KG1 (cell line): ENCODE measurements around the gene CNOT4.
"Not testable (repeated sequence)": the region's sequence is repeated elsewhere in the genome, so short reads cannot be mapped to it uniquely, and the experiment has no call there.

ENCODE experiments used
- DNase-seq: peaks from one replicate; lab custom pipeline; 2025; lab: John Stamatoyannopoulos, UW

Gene CNOT4

DNA sequence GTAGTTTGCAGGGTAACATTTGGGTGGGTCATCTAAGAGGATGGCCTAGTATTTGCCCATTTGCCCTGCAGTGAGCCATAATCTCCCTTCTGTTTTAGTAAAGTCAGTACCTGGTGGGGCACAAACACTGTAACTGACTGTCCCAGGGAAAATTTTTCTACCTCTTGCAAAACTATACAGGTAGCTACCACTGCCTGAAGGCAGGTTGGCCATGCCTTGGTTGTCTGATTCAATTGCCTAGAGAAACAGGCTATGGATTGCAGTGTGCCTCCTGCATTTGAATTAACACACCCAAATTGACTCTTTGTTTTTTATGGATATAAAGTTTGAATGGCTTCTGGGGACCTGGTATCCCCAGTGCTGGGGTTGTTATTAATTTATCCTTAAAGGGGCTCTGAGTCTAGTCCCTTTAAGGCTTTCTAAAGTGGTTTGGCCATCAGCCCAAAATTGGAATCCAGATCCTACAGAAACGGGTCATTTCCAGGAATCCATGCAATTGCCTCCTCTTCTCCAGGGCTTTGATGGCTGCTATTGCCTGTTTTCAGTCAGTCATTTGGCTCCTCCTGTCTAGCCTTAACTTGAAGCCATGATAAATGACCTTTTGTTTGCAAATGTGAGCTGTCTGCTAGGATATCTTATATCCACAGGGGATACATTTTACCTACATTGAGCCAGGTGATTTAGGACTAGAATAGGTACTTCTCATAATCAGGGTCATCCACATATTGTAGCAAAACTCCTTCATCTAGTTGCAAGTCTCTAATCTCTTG lies 187.1 kb downstream of the CNOT4 start:
- no peak for DNase-seq

DNA sequence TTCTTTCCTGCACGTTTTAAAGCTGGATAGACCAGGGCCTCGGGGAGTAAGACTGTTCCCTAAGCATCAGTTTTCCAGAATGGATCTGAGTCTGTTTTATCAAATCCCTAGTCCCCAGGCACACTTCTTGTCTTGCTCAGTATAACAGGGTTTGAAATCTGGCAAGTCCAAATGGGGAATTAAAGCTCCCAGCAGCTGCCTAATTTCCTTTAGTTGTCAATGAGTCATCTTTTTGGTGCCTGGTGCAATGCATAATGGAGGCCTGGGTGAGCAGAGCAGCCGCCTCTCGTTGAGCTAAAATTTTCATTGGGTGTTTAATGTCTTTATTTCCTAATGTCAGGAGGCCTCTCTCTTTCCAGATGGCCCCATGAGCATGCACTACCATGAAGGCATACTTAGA lies 188.3 kb downstream of the CNOT4 start:
- no peak for DNase-seq

DNA sequence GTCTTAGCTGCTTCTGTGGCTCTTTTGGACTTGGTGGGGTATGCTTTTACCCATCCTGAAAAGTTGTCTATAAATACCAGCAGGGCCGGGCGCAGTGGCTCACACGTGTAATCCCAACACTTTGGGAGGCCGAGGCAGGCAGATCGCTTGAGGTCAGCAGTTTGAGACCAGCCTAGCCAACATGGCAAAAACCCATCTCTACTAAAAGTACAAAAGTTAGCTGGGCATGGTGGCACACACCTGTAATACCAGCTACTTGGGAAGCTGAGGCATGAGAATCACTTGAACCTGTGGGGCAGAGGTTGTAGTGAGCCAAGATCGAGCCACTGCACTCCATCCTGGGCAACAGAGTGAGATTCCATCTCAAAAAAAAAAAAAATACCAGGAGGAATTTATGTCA lies 188.9 kb downstream of the CNOT4 start:
- DNase-seq, result not testable (repeated sequence)

DNA sequence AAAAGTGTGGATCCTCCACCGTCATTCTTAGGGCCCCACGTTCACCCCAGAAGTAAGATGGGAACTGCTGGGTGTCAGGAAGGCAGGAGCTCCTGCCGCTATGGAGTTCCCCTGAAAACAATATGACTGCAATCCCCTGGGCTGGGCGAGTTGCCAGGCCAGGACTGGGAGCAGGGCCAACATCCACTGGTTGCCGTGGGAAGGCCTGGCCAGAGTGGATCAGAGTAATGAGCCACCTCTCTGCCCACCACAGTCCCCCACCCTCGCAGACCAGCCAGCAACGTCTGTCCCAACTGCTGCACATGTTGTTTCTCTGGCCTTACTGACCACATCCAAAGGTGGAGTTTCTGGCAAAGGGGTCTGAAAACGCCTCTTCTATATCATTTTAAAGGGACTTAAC lies 189.6 kb downstream of the CNOT4 start:
- no peak for DNase-seq

DNA sequence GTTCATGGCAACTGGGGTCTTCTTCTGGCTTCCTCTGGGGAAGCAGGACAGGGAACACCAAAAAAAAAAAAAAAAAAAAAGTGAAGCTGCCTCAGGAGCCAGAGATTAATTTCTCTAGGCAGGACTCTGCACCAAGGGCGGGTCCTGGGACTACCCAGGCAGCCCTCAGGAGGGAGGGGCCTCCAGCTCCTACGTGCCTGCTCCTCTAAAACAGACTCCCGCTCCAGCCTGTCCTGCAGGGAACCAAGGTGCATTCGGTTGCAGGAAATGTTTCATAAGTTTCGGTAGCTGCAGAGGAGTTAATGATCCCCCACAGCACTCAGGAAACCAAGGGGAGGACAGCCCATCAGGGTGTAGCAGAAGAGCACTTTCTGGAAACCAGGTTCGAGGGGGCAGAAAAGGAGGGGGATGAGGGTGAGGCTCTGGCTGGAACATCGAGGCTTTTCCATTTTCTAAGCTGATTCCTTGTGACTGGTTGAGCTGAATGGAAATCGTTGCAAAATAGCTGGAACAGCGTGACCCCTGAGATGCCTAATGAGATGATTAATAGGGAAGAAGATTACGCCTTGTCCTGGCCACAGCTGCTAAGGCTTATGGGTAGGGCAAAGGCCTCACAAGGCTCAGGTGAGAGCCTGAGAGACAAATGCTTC lies 192.1 kb downstream of the CNOT4 start:
- DNase-seq, result no peak

DNA sequence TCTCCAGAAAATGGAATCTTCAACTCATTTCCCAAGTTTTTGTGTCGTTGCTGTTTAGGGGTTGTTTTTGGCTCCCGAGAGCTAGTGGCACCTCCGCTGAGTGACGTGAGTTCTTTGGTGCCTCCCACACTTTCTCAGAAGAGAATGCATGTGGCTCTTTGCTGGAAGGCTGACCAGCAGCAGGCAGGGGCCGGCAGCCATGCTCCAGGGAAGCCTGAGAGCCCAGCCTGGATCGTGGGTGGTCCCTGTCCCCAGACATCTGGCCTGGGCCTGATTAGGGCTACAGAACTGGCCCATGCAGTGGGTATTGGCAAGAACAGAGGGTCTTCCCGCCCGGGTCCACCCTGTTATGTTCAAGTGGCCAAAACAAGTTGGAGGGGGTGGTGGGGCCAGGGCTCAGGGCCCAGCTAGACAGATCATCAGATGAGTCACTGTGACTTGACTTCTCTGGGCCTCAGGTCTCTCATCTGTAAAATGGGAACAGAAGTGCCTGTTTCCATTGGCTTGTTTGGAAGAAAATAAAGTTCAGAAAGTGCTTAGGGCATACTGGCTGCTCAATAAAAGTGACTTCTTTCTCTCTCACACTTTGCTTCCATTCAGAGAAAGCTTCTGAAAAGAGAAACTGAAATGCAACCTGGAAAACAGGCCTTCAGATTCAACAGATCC lies 193.1 kb downstream of the CNOT4 start:
- no peak for DNase-seq

DNA sequence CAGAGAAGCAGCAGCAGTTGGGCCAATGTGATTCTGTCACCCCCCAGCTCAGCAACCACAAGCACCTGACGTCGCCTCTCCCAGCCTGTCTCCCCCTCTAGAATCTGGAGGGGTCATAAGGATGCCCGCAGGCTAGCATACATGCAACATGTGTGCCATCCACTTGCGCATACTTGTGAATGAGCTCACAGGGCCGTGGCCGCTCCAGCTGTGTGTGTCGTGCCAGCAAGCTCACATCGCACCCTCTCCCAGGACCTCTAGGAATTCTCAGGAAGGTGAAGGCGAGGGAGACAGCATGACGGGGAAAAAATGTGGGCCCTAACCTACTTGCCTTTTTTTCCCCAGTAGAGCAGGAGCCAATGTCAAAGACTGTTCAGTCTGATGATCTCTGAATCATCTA lies 195.9 kb downstream of the CNOT4 start:
- no peak for DNase-seq
